Gastroesophageal sphincter (tissue), 3 donors: Measurements from ENCODE around the gene NEUROG1.

ENCODE experiments used
- POLR2A ChIP-seq, 2 donors: fragments of 450-650 bp; IDR thresholded peaks; one replicate each; pipeline ENCODE4 v1.6.1; 2017; ENCODE audit warnings: antibody characterized with exemption in 2 of 2, mild to moderate bottlenecking in 2 of 2, moderate library complexity in 1 of 2
- POLR2AphosphoS5 ChIP-seq: sonication (generic); formaldehyde crosslinking; IDR thresholded peaks from one replicate; pipeline ENCODE4 v1.6.1; 2017; ENCODE audit warnings: antibody characterized with exemption
- TF ChIP-seq, protein P1 (sequence below), 4 experiments: fragments of 200-600 bp in 2 of 4; fragments of 450-650 bp in 2 of 4; sonication (generic) in 1 of 4; IDR thresholded peaks; one replicate each; pipeline ENCODE4 v1.5.1; 2017 to 2019; ENCODE audit warnings: antibody characterized with exemption in 4 of 4, mild to moderate bottlenecking in 2 of 4, moderate library complexity in 2 of 4

- TF ChIP-seq, protein P1, sequence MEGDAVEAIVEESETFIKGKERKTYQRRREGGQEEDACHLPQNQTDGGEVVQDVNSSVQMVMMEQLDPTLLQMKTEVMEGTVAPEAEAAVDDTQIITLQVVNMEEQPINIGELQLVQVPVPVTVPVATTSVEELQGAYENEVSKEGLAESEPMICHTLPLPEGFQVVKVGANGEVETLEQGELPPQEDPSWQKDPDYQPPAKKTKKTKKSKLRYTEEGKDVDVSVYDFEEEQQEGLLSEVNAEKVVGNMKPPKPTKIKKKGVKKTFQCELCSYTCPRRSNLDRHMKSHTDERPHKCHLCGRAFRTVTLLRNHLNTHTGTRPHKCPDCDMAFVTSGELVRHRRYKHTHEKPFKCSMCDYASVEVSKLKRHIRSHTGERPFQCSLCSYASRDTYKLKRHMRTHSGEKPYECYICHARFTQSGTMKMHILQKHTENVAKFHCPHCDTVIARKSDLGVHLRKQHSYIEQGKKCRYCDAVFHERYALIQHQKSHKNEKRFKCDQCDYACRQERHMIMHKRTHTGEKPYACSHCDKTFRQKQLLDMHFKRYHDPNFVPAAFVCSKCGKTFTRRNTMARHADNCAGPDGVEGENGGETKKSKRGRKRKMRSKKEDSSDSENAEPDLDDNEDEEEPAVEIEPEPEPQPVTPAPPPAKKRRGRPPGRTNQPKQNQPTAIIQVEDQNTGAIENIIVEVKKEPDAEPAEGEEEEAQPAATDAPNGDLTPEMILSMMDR (IDR thresholded peaks at IDR 0.05): no peak
- TF ChIP-seq POLR2AphosphoS5: no peak
- no peak for TF ChIP-seq POLR2A (IDR thresholded peaks at IDR 0.05)
These were observed 51.1 kb downstream of the NEUROG1 start for GRCh38 chr5:135484674-135485086.
